ENCODE measurements around the gene UACA. TPM values are rescaled to one million over a fixed set of nuclear protein-coding genes. Genes with fewer than 3 reads are reported as not detected.

The UACA gene
- total RNA-seq, 1 experiment from 2014 or later = 141 TPM

DNA sequence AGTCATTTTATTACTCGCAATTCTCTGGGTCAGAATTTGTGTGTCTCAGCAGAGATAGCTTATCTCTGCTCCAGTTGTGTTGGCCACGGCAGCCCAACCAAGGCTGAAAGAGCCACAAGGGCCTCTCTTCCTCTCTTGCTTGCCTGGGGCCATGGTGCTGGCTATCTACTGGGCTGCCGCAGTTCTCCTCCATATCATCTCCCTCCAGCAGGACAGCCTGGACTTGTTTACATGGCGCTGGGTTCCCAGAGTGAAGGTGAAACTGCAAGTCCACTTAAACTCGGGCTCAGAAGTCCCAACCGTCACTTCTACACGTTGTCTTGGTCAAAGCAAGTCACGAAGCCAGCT, 134.8 kb downstream of the UACA start:
- no peaks in the 10 kb centered on the region for H3K27me3 Mint-ChIP-seq (ENCODE audit: insufficient read depth, unreplicated experiment)
- no peaks in the 10 kb centered on the region for H3K9me3 ChIP-seq
- intact Hi-C loops (cut with micrococcal nuclease; ENCODE audit: unreplicated experiment) = no loop called here
- no peaks in the 10 kb centered on the region for H3K36me3 ChIP-seq (ENCODE audit: control insufficient read depth, insufficient read depth, low read length)
- no peak overlapping the region for H3K27ac Mint-ChIP-seq (ENCODE audit: unreplicated experiment)
- no peak for DNase-seq
- ChIA-PET CTCF (no interaction called here), POLR2A (no interaction called here)
- no TSS peak for BruUV-seq (replicated peaks)
- H3K4me3 Mint-ChIP-seq (ENCODE audit: unreplicated experiment) = no peak overlapping the region
- no peak overlapping the region for H3K4me3 ChIP-seq (ENCODE audit: low read depth, low read length)
- peaks cover 8% of the 10 kb centered on the region for H3K9me3 Mint-ChIP-seq (ENCODE audit: unreplicated experiment)
- no peaks in the 10 kb centered on the region for H3K27me3 ChIP-seq (replicated peaks; ENCODE audit: control insufficient read depth, insufficient read depth, low read length)
- no peak for TF ChIP-seq CTCF (IDR thresholded peaks at IDR 0.05; ENCODE audit: insufficient read depth in 1 of 2, low read depth in 1 of 2, low read length in 1 of 2, severe bottlenecking in 1 of 2, unreplicated experiment in 1 of 2)
- no peaks in the 10 kb centered on the region for H3K36me3 Mint-ChIP-seq (ENCODE audit: insufficient read depth, unreplicated experiment)
- H3K4me1 Mint-ChIP-seq (ENCODE audit: low read depth, unreplicated experiment) = peaks cover 26% of the 10 kb centered on the region
- H3K4me1 ChIP-seq = peaks cover 22% of the 10 kb centered on the region

GRCh38 chr15:70627734-70628548, 135.4 kb downstream of the UACA start:
- H3K36me3 ChIP-seq (ENCODE audit: control insufficient read depth, insufficient read depth, low read length) = no peaks in the 10 kb centered on the region
- Mint-ChIP-seq H3K27me3 (ENCODE audit: insufficient read depth, unreplicated experiment) (no peaks in the 10 kb centered on the region), H3K9me3 (ENCODE audit: unreplicated experiment) (peaks cover 10% of the 10 kb centered on the region), H3K4me3 (ENCODE audit: unreplicated experiment) (no peak overlapping the region), H3K4me1 (ENCODE audit: low read depth, unreplicated experiment) (peaks cover 20% of the 10 kb centered on the region), H3K36me3 (ENCODE audit: insufficient read depth, unreplicated experiment) (no peaks in the 10 kb centered on the region), H3K27ac (ENCODE audit: unreplicated experiment) (no peak overlapping the region)
- H3K27me3 ChIP-seq (replicated peaks; ENCODE audit: control insufficient read depth, insufficient read depth, low read length) = no peaks in the 10 kb centered on the region
- no peak overlapping the region for H3K4me3 ChIP-seq (ENCODE audit: low read depth, low read length)
- H3K4me1 ChIP-seq = peaks cover 16% of the 10 kb centered on the region
- ChIA-PET CTCF (no interaction called here), POLR2A (no interaction called here)
- intact Hi-C loops (cut with micrococcal nuclease; ENCODE audit: unreplicated experiment) = no loop called here
- no peak for DNase-seq
- TF ChIP-seq CTCF (IDR thresholded peaks at IDR 0.05; ENCODE audit: insufficient read depth in 1 of 2, low read depth in 1 of 2, low read length in 1 of 2, severe bottlenecking in 1 of 2, unreplicated experiment in 1 of 2) = no peak
- H3K9me3 ChIP-seq = peaks cover 2% of the 10 kb centered on the region
- no TSS peak for BruUV-seq (replicated peaks)

DNA sequence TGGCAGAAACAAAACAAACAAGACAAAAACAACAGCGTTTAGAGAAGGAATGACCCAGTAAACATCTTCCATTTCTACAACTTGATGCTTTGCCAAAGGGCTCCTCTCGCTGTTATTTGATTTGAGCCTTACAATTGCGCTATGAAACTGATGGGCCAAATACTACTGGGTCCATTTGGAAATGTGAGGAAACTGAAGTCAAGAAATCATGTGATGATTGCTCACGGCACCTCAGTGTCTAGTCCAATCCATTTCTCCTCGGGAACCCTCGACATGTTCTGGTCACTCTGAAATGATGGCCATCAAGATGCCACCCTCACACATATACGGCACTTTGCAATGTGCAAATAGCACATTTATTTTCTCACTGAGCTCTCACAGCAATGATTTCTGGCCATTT, 136.0 kb downstream of the UACA start:
- no peaks in the 10 kb centered on the region for H3K36me3 Mint-ChIP-seq (ENCODE audit: insufficient read depth, unreplicated experiment)
- TF ChIP-seq CTCF (IDR thresholded peaks at IDR 0.05; ENCODE audit: insufficient read depth in 1 of 2, low read depth in 1 of 2, low read length in 1 of 2, severe bottlenecking in 1 of 2, unreplicated experiment in 1 of 2) = no peak
- no peaks in the 10 kb centered on the region for H3K27me3 Mint-ChIP-seq (ENCODE audit: insufficient read depth, unreplicated experiment)
- intact Hi-C loops (cut with micrococcal nuclease; ENCODE audit: unreplicated experiment) = no loop called here
- CTCF ChIA-PET = no interaction called here
- no TSS peak for BruUV-seq (replicated peaks)
- POLR2A ChIA-PET = no interaction called here
- Histone ChIP-seq H3K36me3 (ENCODE audit: control insufficient read depth, insufficient read depth, low read length) (no peaks in the 10 kb centered on the region), H3K9me3 (peaks cover 8% of the 10 kb centered on the region), H3K4me1 (peaks cover 11% of the 10 kb centered on the region), H3K4me3 (ENCODE audit: low read depth, low read length) (no peak overlapping the region), H3K27me3 (replicated peaks; ENCODE audit: control insufficient read depth, insufficient read depth, low read length) (no peaks in the 10 kb centered on the region)
- H3K4me1 Mint-ChIP-seq (ENCODE audit: low read depth, unreplicated experiment) = peaks cover 14% of the 10 kb centered on the region
- no peak for DNase-seq
- no peak overlapping the region for H3K4me3 Mint-ChIP-seq (ENCODE audit: unreplicated experiment)
- peaks cover 10% of the 10 kb centered on the region for H3K9me3 Mint-ChIP-seq (ENCODE audit: unreplicated experiment)
- no peak overlapping the region for H3K27ac Mint-ChIP-seq (ENCODE audit: unreplicated experiment)

Measured in Caco-2 (cell line).